Measurements from ENCODE around the gene SOX6.

DNA sequence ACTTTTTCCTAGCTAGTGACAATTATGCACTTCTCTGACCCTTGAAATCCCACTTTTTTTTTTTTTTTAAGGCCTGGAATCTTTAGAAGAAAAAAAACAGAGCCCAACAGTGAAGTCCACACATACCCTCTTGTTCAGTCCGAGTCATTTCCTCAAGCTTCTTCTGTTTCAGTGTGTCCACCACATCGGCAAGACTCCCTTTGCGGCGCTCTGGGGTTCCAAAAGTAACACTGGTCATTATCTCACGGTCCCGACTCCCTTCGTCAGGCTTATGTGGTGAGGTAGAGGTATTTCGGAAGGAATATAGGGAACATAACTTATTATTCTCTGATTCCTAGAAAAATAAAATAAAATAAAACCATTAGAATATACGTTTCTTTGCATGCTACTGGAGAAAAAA, 38.0 kb downstream of the SOX6 start:
- TF ChIP-seq, protein P1, sequence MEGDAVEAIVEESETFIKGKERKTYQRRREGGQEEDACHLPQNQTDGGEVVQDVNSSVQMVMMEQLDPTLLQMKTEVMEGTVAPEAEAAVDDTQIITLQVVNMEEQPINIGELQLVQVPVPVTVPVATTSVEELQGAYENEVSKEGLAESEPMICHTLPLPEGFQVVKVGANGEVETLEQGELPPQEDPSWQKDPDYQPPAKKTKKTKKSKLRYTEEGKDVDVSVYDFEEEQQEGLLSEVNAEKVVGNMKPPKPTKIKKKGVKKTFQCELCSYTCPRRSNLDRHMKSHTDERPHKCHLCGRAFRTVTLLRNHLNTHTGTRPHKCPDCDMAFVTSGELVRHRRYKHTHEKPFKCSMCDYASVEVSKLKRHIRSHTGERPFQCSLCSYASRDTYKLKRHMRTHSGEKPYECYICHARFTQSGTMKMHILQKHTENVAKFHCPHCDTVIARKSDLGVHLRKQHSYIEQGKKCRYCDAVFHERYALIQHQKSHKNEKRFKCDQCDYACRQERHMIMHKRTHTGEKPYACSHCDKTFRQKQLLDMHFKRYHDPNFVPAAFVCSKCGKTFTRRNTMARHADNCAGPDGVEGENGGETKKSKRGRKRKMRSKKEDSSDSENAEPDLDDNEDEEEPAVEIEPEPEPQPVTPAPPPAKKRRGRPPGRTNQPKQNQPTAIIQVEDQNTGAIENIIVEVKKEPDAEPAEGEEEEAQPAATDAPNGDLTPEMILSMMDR (IDR thresholded peaks at IDR 0.05): no peak
- TF ChIP-seq POLR2A (IDR thresholded peaks at IDR 0.05): no peak
- TF ChIP-seq POLR2AphosphoS5 (IDR thresholded peaks at IDR 0.05): no peak

All from prostate gland (tissue), 2 donors.